SK-N-MC (cell line): ENCODE measurements around the gene CCNL1.

Experiments used
- DNase-seq: peaks from one replicate; pipeline ENCODE4 v3.0.0-alpha.2; 2011; ENCODE audit warnings: low read depth, low spot score
- H3K27ac ChIP-seq: fragments of 200-600 bp; sonication (generic); 2 replicates; pipeline ENCODE4 v1.5.1; 2016; ENCODE audit warnings: mixed run types
- H3K36me3 ChIP-seq: fragments of 200-600 bp; sonication (generic); 2 replicates; pipeline ENCODE4 v1.6.1; 2017; ENCODE audit warnings: antibody characterized with exemption, low read length, mixed read lengths; ENCODE audit not compliant: insufficient read depth
- H3K4me3 ChIP-seq: fragments of 200-600 bp; sonication (generic); 2 replicates; pipeline ENCODE4 v1.5.1; 2016
- H3K9ac ChIP-seq: fragments of 200-600 bp; sonication (generic); 2 replicates; pipeline ENCODE4 v1.8.0; 2017; ENCODE audit warnings: mixed run types, mixed read lengths; ENCODE audit not compliant: insufficient read length
- H3K9me3 ChIP-seq: fragments of 200-600 bp; sonication (generic); 2 replicates; pipeline ENCODE4 v1.6.1; 2017; ENCODE audit warnings: low read depth, mild to moderate bottlenecking, antibody characterized with exemption, low read length, moderate library complexity, mixed read lengths
- EZH2 ChIP-seq: fragments of 200-600 bp; sonication (generic); IDR thresholded peaks from one replicate; pipeline ENCODE4 v1.6.1; 2017; ENCODE audit warnings: antibody characterized with exemption
- FOXP2 ChIP-seq: optimal IDR thresholded peaks from 2 replicates; pipeline ENCODE3; 2011; ENCODE audit warnings: mild to moderate bottlenecking, moderate library complexity; ENCODE audit not compliant: insufficient read depth; ENCODE audit errors: extremely low read length, control extremely low read depth
- POLR2AphosphoS5 ChIP-seq: IDR thresholded peaks from 2 replicates; pipeline ENCODE4 v1.6.1; 2012; ENCODE audit warnings: mild to moderate bottlenecking, low read depth, low read length, borderline replicate concordance

CCNL1 gene

DNA sequence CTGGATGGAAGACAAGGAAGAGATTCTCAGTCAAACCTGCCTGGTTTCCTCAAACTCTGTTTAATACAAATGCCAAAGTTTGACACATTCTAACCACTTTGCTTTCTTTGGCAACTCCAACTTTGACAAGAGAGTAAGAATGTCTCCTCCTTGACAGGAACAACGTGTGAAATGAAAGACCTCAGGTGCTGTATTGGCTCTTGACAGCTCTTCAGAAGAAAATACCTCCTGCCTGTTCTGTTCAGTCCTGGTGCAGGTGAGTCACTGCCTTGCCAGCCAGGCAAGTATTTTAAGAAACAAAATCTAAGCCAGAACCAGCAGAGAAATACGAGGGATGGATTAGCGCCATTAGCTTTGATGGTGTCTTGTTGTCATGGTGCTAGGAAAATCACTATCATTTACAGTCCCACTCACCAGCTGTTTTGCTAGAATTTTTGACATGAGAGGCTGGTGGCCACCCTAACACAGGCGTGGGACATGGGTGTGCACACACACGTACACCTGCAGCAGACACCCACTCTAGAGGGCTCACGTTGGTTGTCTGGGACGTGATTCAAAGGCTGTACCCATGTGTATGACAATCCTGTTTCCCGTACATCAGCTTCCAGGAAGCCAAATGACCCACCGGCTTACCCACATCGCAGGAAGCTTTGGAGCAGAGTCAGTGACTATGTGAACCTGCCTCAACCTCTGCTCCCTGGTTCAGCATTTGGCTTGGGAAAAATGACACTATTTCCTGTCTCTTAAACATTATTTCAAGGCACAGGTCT lies 60.4 kb downstream of the CCNL1 start:
- Histone ChIP-seq H3K4me3 (no peak overlapping the region), H3K36me3 (no peaks in the 10 kb centered on the region), H3K27ac (no peak overlapping the region), H3K9me3 (no peaks in the 10 kb centered on the region), H3K9ac (no peak overlapping the region)
- DNase-seq = no peak
- TF ChIP-seq FOXP2 (no peak), POLR2AphosphoS5 (no peak), EZH2 (no peak)

DNA sequence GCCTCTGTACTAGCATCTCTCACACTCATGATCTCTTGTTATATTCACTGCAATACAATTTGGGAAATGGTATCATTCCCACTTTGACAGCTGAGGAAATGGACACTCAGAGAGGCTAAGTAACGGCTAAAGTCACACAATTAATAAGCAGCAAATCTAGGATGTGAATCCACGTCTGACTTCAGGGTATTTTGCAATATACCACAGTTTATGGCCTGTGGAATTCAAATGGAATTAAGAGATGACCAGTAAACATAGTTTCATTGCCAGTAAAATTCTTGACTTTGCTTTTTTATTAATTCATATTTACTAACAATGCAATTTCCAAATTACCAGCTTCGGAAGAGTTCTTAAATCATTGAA lies 61.1 kb downstream of the CCNL1 start:
- Histone ChIP-seq H3K36me3 (no peaks in the 10 kb centered on the region), H3K4me3 (no peak overlapping the region), H3K27ac (no peak overlapping the region), H3K9me3 (no peaks in the 10 kb centered on the region), H3K9ac (no peak overlapping the region)
- TF ChIP-seq EZH2 = no peak
- TF ChIP-seq POLR2AphosphoS5 = no peak
- TF ChIP-seq FOXP2 = no peak
- DNase-seq = no peak

DNA sequence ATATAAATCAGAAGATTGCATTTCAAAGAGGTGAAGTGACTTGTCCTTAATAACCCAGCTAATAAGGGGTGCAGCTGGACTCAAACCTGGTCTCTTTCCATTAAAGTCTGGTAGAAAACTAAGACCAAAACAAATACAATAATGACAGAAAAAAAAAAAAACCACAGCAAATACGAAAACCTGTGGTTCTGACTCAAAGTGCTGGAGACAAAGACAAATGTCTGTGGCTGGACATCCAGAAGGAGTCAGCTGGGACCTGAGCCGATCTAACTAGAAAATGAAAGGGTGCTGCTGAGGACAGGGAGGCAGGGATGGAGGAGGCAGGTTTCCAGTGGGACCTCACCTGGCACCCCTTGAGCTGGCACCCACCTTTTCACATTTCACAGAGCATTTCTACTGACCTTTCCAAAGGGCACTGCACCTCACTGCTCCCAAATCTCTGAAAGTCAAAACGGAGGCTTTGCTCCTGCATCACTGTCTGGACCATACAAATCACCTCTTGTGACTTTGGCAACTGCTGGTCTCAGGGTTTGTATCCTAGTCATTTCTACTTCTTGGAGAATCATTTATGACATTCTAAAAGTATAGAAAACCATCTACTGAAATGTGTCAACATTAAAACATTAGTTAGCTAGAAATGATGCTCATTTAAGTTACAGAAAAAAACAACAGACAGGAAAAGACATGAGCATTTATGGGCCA lies 61.7 kb downstream of the CCNL1 start:
- H3K9me3 ChIP-seq = no peaks in the 10 kb centered on the region
- H3K9ac ChIP-seq = no peak overlapping the region
- no peak for DNase-seq
- no peaks in the 10 kb centered on the region for H3K36me3 ChIP-seq
- TF ChIP-seq EZH2 = no peak
- TF ChIP-seq POLR2AphosphoS5 = no peak
- TF ChIP-seq FOXP2 = no peak
- H3K4me3 ChIP-seq = no peak overlapping the region
- H3K27ac ChIP-seq = no peak overlapping the region
